ENCODE results near the gene BDNF.

- TF ChIP-seq CTCF (conservative IDR thresholded peaks at IDR 0.05; ENCODE audit: low read length) (no peak), EZH2phosphoT487 (IDR thresholded peaks at IDR 0.05; ENCODE audit: borderline replicate concordance) (no peak)
Observed at GRCh38 chr11:27701355-27702105, 1.3 kb upstream of the BDNF start.
